ENCODE results near the gene STRA8.

STRA8 gene

DNA sequence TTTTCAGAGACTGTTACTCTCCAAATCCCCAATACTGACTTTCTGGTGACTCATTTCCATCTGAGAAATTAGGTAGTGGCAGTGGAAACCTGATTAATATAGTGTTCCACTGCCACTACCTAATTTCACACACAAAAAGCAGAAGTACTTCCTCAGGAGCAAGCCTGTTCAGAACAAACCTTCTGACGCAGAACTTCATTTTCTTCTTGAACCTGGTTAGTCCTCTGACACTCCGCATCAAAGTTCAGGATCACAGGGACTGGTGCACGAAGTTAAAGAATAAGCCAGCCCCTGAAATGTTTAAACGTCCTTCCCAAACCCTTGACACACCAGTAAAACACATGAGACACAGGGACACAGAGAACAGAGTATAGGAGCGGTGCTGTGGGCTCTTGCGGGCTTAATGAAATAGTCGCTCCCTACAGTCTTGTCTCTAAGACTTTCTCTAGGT lies 26.7 kb upstream of the STRA8 start:
- H3K27ac ChIP-seq, result no peak overlapping the region
- H3K9me3 ChIP-seq (ENCODE audit: control insufficient read depth, low read length), result no peaks in the 10 kb centered on the region
- no peaks in the 10 kb centered on the region for H3K79me2 ChIP-seq
- no peak overlapping the region for H2AFZ ChIP-seq
- no peak overlapping the region for H3K4me3 ChIP-seq (ENCODE audit: low read depth, low read length)
- H3K4me1 ChIP-seq, result peaks cover 4% of the 10 kb centered on the region
- no peaks in the 10 kb centered on the region for H3K27me3 ChIP-seq (ENCODE audit: control insufficient read depth, insufficient read depth, low read length)
- no peak overlapping the region for H3K4me2 ChIP-seq (ENCODE audit: low read length)
- H3K9ac ChIP-seq, result no peak overlapping the region
- TF ChIP-seq, protein P1, sequence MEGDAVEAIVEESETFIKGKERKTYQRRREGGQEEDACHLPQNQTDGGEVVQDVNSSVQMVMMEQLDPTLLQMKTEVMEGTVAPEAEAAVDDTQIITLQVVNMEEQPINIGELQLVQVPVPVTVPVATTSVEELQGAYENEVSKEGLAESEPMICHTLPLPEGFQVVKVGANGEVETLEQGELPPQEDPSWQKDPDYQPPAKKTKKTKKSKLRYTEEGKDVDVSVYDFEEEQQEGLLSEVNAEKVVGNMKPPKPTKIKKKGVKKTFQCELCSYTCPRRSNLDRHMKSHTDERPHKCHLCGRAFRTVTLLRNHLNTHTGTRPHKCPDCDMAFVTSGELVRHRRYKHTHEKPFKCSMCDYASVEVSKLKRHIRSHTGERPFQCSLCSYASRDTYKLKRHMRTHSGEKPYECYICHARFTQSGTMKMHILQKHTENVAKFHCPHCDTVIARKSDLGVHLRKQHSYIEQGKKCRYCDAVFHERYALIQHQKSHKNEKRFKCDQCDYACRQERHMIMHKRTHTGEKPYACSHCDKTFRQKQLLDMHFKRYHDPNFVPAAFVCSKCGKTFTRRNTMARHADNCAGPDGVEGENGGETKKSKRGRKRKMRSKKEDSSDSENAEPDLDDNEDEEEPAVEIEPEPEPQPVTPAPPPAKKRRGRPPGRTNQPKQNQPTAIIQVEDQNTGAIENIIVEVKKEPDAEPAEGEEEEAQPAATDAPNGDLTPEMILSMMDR (IDR thresholded peaks at IDR 0.05), result no peak
- no peaks in the 10 kb centered on the region for H3K36me3 ChIP-seq (ENCODE audit: control insufficient read depth, insufficient read depth, low read length)

DNA sequence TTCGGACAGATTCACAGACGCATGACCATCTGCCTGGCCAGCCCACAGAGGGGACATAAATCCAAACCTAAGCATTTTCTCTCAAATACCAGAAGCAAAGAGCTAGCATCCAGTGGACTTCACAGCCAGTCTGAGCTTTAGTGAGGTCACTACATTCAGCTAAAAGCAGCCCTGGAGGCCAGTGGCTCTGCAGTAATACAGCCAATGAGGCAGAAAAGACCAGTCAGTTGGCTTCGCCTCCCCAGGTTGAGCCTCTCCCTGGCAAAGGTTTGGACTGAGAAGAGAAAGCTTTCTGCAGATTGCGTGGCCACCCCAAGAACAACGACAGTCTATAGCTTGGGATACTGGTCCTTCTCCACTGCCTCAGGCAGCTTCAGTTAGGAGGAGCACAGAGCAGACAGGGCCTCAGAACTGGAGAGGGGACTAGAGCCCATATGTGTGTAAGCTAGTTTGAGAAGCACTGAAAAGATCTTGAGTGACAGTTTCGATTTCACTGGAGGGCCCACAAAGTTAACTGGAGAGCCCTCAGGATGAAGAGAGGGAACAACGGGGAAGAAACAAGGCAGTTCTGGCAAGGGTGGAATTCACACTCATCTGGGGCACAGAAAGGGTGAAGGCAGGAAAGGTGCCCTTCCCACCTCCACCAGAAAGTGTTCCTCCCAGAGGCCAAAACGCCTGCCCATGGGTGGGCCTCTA lies 26.1 kb upstream of the STRA8 start:
- Histone ChIP-seq H3K9ac (no peak overlapping the region), H3K9me3 (ENCODE audit: control insufficient read depth, low read length) (no peaks in the 10 kb centered on the region), H2AFZ (no peak overlapping the region), H3K4me2 (ENCODE audit: low read length) (no peak overlapping the region), H3K36me3 (ENCODE audit: control insufficient read depth, insufficient read depth, low read length) (no peaks in the 10 kb centered on the region), H3K4me3 (ENCODE audit: low read depth, low read length) (no peak overlapping the region), H3K27me3 (ENCODE audit: control insufficient read depth, insufficient read depth, low read length) (no peaks in the 10 kb centered on the region), H3K4me1 (peaks cover 4% of the 10 kb centered on the region), H3K79me2 (no peaks in the 10 kb centered on the region), H3K27ac (no peak overlapping the region)
- TF ChIP-seq, protein P1 (IDR thresholded peaks at IDR 0.05), result no peak

DNA sequence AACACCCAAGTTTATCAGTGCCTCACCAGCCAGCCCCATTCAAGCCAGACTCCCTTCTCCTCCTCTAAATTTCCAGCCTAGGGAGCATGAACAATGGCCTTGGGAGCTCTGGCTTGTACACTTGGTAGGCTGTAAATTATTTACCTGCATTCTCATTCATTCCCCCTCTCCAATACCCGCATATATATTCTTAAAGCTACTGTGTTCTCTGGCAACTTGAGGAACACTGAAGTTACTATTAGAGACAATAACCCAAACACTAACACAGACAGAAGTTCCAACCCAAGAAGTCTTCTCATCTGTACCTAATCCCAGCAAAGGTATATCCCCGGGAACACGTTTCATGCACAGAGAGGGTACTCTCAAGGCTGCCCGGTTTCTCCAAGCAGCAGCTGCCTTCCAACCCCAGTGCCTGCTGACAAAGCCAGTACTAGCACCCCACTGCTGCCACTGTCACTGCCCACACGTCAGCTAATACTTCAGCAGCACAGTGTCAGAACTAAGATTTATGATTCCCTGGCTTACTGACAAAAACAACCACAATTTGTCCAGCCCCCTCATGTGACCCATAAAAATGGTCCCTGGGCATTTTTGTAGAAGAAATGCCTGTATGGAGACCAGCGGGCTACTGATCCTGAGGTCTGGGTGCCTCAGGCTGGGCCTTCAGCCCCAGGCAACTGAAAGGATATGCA lies 25.4 kb upstream of the STRA8 start:
- Histone ChIP-seq H3K79me2 (no peaks in the 10 kb centered on the region), H3K9ac (no peak overlapping the region), H3K27me3 (ENCODE audit: control insufficient read depth, insufficient read depth, low read length) (no peaks in the 10 kb centered on the region), H3K4me3 (ENCODE audit: low read depth, low read length) (no peak overlapping the region), H3K36me3 (ENCODE audit: control insufficient read depth, insufficient read depth, low read length) (no peaks in the 10 kb centered on the region), H3K4me1 (peaks cover 4% of the 10 kb centered on the region), H3K4me2 (ENCODE audit: low read length) (no peak overlapping the region), H3K27ac (no peak overlapping the region), H3K9me3 (ENCODE audit: control insufficient read depth, low read length) (no peaks in the 10 kb centered on the region), H2AFZ (no peak overlapping the region)
- TF ChIP-seq, protein P1 (IDR thresholded peaks at IDR 0.05), result no peak

DNA sequence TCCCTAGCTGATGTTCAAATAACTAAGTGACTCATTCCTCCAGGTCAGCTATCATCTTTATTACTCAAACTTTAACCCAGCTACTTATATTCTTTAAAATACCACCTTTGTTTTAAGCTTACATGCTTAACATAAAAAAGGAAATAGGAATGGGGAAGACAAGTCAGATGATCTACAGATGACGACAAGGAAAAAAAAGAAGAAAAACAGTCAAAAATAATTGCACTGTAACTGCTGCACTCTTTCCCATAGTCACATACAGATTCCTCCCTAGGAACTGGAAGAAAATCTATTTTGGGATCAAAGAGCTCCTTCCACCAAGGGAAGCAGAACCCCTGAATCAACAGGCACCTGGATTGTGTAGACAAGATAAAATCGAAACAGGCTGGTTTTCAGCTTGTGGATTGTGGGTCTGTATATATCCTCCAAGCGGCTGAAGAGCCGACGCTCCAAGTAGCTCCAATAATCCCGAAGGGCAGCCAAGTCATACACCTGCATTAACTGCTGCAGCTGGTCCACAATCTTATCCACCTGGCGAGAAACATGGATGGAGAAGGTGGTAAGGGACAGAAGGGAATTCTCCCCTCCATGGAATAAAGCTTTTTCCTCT lies 24.3 kb upstream of the STRA8 start:
- Histone ChIP-seq H3K27ac (no peak overlapping the region), H3K4me1 (peaks cover 4% of the 10 kb centered on the region), H3K9ac (no peak overlapping the region)

More for the DNA sequence above, 24.3 kb upstream of the STRA8 start:
- Histone ChIP-seq H3K4me2 (ENCODE audit: low read length) (no peak overlapping the region), H3K4me3 (ENCODE audit: low read depth, low read length) (no peak overlapping the region), H2AFZ (no peak overlapping the region), H3K27me3 (ENCODE audit: control insufficient read depth, insufficient read depth, low read length) (no peaks in the 10 kb centered on the region), H3K79me2 (no peaks in the 10 kb centered on the region), H3K9me3 (ENCODE audit: control insufficient read depth, low read length) (no peaks in the 10 kb centered on the region), H3K36me3 (ENCODE audit: control insufficient read depth, insufficient read depth, low read length) (no peaks in the 10 kb centered on the region)
- TF ChIP-seq, protein P1 (IDR thresholded peaks at IDR 0.05), result no peak

Measured in parathyroid adenoma (tissue), 2 donors.